DLD1 (cell line): Measurements from ENCODE around the gene SNRNP200.

Source experiments
- in situ Hi-C: cut with HindIII; loops from 2 replicates; pipeline ENCODE4 v1.10.0; 2017; ENCODE audit warnings: low sequenced_read_pairs

The SNRNP200 gene

GRCh38 chr2:96251721-96252292 lies 53.5 kb downstream of the SNRNP200 start:
- in situ Hi-C loops: no loop called here

GRCh38 chr2:96250188-96250587 lies 55.2 kb downstream of the SNRNP200 start:
- in situ Hi-C loops: no loop called here

GRCh38 chr2:96249654-96250053 lies 55.7 kb downstream of the SNRNP200 start:
- in situ Hi-C loops: no loop called here

GRCh38 chr2:96248624-96249023 lies 56.7 kb downstream of the SNRNP200 start:
- in situ Hi-C loops: no loop called here

GRCh38 chr2:96247896-96248295 lies 57.5 kb downstream of the SNRNP200 start:
- in situ Hi-C loops: no loop called here

- in situ Hi-C loops: no loop called here
These were observed 58.3 kb downstream of the SNRNP200 start for GRCh38 chr2:96247009-96247408.

GRCh38 chr2:96245609-96246390 lies 59.5 kb downstream of the SNRNP200 start:
- in situ Hi-C loops: no loop called here

- in situ Hi-C loops: no loop called here
These were observed 61.5 kb downstream of the SNRNP200 start for GRCh38 chr2:96243843-96244242.

GRCh38 chr2:96241900-96242611 lies 63.3 kb downstream of the SNRNP200 start:
- in situ Hi-C loops: no loop called here

- in situ Hi-C loops: no loop called here
These were observed 64.1 kb downstream of the SNRNP200 start for GRCh38 chr2:96241227-96241626.

GRCh38 chr2:96240341-96241038 lies 64.9 kb downstream of the SNRNP200 start:
- in situ Hi-C loops: no loop called here

- in situ Hi-C loops: no loop called here
These were observed 65.5 kb downstream of the SNRNP200 start for GRCh38 chr2:96239745-96240264.

- in situ Hi-C loops: no loop called here
These were observed 66.3 kb downstream of the SNRNP200 start for GRCh38 chr2:96239091-96239490.

- in situ Hi-C loops: no loop called here
These were observed 67.1 kb downstream of the SNRNP200 start for GRCh38 chr2:96238266-96238665.

GRCh38 chr2:96236882-96237281 lies 68.5 kb downstream of the SNRNP200 start:
- in situ Hi-C loops: no loop called here

- in situ Hi-C loops: no loop called here
These were observed 71.4 kb downstream of the SNRNP200 start for GRCh38 chr2:96233880-96234316.

GRCh38 chr2:96233436-96233835 lies 71.9 kb downstream of the SNRNP200 start:
- in situ Hi-C loops: no loop called here

- in situ Hi-C loops: no loop called here
These were observed 74.0 kb downstream of the SNRNP200 start for GRCh38 chr2:96231316-96231715.

- in situ Hi-C loops: no loop called here
These were observed 80.3 kb downstream of the SNRNP200 start for GRCh38 chr2:96225016-96225533.
